ENCODE measurements around the gene RPUSD4.

Gene RPUSD4

DNA sequence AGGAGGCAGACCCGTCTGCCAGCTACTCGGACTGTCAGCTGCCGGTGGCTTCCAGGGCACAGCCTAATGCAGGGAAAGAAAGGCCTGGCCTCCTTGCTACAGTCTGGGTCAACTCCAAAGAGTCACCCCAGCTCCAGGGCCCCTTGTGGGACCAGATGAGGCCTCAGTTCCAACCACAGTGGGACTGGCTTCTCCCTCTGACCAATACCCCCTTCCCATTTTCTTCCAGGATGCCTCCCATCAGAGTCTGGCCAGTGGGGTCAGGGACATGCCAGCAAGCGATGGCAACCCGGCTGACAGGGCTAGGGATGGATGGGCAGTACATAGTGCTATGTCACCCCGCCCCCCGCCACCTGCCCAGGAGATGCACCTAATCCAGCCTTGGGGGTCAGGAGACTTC is 36.6 kb downstream of the RPUSD4 start:
- no peak overlapping the region for H3K27ac ChIP-seq (ENCODE audit: low read length)
- no peaks in the 10 kb centered on the region for H3K4me1 ChIP-seq (ENCODE audit: insufficient read depth, low read length)
- H3K27me3 ChIP-seq (ENCODE audit: insufficient read depth, low read length): no peaks in the 10 kb centered on the region
- no peak overlapping the region for H3K9ac ChIP-seq (ENCODE audit: low read depth, low read length)
- H3K9me3 ChIP-seq (ENCODE audit: insufficient read depth, low read depth, low read length): no peaks in the 10 kb centered on the region
- H3K36me3 ChIP-seq (ENCODE audit: insufficient read depth, low read depth, low read length): no peaks in the 10 kb centered on the region
- no peak overlapping the region for H3K4me3 ChIP-seq (ENCODE audit: low read length)

DNA sequence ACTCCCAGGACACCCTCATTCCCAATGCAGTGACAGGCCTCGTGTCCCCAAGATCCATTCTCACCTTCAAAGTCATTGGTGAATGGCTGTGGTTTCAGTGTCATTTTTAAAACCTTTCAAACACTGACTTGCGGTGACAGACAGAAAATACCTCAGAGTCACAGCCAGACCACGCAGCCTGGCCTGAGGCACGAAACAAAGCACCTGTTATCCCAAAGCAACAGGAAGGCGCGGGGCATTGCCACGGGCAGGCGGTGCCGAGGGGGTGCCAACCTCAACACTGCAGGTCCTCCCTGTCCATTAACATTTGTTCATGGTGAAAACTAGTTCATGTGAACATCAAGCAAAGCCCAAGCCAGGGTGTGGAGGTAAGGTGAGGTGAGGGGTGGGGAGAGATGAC is 38.2 kb downstream of the RPUSD4 start:
- Histone ChIP-seq H3K27ac (ENCODE audit: low read length) (no peak overlapping the region), H3K36me3 (ENCODE audit: insufficient read depth, low read depth, low read length) (no peaks in the 10 kb centered on the region), H3K4me3 (ENCODE audit: low read length) (no peak overlapping the region), H3K9ac (ENCODE audit: low read depth, low read length) (no peak overlapping the region), H3K4me1 (ENCODE audit: insufficient read depth, low read length) (peaks cover 9% of the 10 kb centered on the region; the same call in 1 of the 2 replicates), H3K27me3 (ENCODE audit: insufficient read depth, low read length) (no peaks in the 10 kb centered on the region), H3K9me3 (ENCODE audit: insufficient read depth, low read depth, low read length) (no peaks in the 10 kb centered on the region)

DNA sequence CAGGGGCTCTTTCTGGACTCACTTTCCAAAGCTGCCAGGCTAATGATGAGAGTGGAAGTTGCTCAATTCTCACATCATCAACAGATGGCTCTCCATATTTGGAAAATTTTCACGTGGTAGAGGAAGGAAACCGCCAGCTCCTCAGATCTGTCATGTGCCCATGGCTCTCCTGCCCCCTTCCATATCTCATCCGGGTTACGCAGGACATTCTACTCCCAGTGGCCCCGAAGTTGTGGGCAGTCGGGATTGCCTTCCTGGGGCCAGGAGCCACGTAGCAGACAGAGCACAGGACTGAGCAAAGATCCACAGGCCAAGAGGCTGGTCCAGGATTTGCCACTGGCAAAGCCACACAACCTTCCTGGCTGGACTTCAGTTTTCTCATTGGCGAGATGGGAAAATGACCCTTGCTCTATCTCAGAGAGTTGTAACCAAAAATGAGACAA is 38.8 kb downstream of the RPUSD4 start:
- Histone ChIP-seq H3K27me3 (ENCODE audit: insufficient read depth, low read length) (no peaks in the 10 kb centered on the region), H3K27ac (ENCODE audit: low read length) (no peak overlapping the region), H3K9me3 (ENCODE audit: insufficient read depth, low read depth, low read length) (no peaks in the 10 kb centered on the region), H3K36me3 (ENCODE audit: insufficient read depth, low read depth, low read length) (no peaks in the 10 kb centered on the region), H3K4me3 (ENCODE audit: low read length) (no peak overlapping the region), H3K4me1 (ENCODE audit: insufficient read depth, low read length) (peaks cover 9% of the 10 kb centered on the region; the same call in 1 of the 2 replicates), H3K9ac (ENCODE audit: low read depth, low read length) (no peak overlapping the region)

DNA sequence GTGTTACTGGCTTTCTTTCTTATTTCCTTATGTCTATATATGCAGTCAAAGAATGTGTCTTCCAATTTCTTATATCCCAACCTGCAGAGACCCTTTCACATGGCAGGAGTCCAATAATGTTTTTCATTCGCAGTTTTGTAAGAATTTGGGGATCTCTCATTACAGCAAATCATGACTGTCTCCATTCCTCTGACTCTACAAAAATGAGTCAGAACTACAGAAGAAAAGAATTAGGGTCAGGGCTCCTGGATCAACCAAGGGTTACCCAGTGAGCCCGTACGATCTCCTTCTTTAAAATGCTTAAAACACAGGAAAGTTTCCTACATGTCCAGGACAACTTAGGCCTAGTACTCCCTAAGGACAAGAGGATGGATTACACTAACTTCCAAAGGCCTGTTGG is 42.2 kb downstream of the RPUSD4 start:
- H3K36me3 ChIP-seq (ENCODE audit: insufficient read depth, low read depth, low read length): no peaks in the 10 kb centered on the region

DNA sequence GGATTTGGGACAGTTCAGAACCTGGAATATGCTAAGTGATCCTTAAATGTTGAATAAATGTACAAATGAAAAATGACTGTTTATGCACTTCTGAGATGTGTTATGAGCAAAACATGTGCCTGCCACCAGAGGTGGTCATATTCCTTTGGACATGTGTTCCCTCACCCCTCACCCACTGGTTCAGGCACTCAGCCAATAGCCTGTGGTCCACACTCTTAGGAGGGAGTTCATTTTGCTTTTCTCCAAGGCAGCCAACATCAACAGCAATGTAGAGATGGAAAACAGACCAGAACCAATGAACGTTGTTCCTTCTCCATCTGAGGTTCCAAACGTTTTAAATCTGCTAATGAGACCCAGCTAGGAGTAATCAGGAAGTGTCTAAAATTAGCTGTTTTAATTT is 44.0 kb downstream of the RPUSD4 start:
- no peaks in the 10 kb centered on the region for H3K9me3 ChIP-seq (ENCODE audit: insufficient read depth, low read depth, low read length)
- H3K36me3 ChIP-seq (ENCODE audit: insufficient read depth, low read depth, low read length): no peaks in the 10 kb centered on the region
- H3K27me3 ChIP-seq (ENCODE audit: insufficient read depth, low read length): peaks cover 16% of the 10 kb centered on the region; the same call in 1 of the 2 replicates
- H3K4me1 ChIP-seq (ENCODE audit: insufficient read depth, low read length): peaks cover 11% of the 10 kb centered on the region; the same call in 1 of the 2 replicates
- no peak overlapping the region for H3K4me3 ChIP-seq (ENCODE audit: low read length)
- no peak overlapping the region for H3K27ac ChIP-seq (ENCODE audit: low read length)
- no peak overlapping the region for H3K9ac ChIP-seq (ENCODE audit: low read depth, low read length)

More for the DNA sequence above, 42.2 kb downstream of the RPUSD4 start:
- Histone ChIP-seq H3K27me3 (ENCODE audit: insufficient read depth, low read length) (peaks cover 8% of the 10 kb centered on the region; the same call in 1 of the 2 replicates), H3K4me1 (ENCODE audit: insufficient read depth, low read length) (peaks cover 9% of the 10 kb centered on the region; the same call in 1 of the 2 replicates), H3K9ac (ENCODE audit: low read depth, low read length) (no peak overlapping the region), H3K9me3 (ENCODE audit: insufficient read depth, low read depth, low read length) (no peaks in the 10 kb centered on the region), H3K4me3 (ENCODE audit: low read length) (no peak overlapping the region), H3K27ac (ENCODE audit: low read length) (no peak overlapping the region)

DNA sequence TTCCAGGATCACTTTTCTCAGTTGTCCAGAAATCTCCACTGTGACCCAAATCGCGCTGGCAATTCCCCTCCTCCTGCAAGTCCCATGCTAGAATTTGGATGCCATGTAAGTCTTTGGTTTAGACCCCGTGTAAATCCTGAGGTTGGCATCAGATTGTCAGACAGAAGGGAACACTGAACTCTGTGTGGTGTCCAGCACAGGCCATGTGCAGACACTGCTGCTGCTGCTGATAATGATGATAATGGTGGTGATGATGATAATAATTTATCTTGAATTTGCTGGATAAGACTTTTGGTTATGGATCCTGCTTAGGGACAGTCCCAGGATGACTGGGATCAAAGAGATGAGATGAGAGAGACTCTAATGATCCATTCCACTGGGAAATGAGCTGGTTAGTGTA is 45.0 kb downstream of the RPUSD4 start:
- H3K27ac ChIP-seq (ENCODE audit: low read length): no peak overlapping the region
- no peak overlapping the region for H3K9ac ChIP-seq (ENCODE audit: low read depth, low read length)
- peaks cover 19% of the 10 kb centered on the region; the same call in 1 of the 2 replicates for H3K27me3 ChIP-seq (ENCODE audit: insufficient read depth, low read length)
- no peaks in the 10 kb centered on the region for H3K9me3 ChIP-seq (ENCODE audit: insufficient read depth, low read depth, low read length)
- H3K4me1 ChIP-seq (ENCODE audit: insufficient read depth, low read length): peaks cover 11% of the 10 kb centered on the region; the same call in 1 of the 2 replicates
- no peaks in the 10 kb centered on the region for H3K36me3 ChIP-seq (ENCODE audit: insufficient read depth, low read depth, low read length)
- H3K4me3 ChIP-seq (ENCODE audit: low read length): no peak overlapping the region

DNA sequence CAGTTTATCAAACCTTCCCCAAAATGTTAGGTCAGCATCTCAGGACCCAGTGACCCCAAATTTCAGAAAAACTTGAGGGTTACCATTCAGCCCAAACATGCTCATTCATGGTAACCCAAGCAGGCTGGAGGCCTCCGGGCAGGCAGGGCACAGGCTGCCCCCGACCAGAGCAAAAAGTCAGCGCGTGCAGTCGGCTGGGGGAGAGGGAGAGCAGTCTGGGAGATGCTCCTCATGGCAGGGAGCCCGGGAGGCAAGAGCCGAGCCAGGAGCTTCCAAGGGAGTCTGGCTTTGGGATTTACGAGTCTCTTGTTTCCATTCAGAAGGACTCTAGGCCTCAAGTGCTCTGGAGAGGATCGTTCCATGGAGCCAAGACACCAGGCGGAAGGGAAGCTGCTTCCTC is 45.7 kb downstream of the RPUSD4 start:
- Histone ChIP-seq H3K36me3 (ENCODE audit: insufficient read depth, low read depth, low read length) (no peaks in the 10 kb centered on the region), H3K9ac (ENCODE audit: low read depth, low read length) (no peak overlapping the region), H3K4me1 (ENCODE audit: insufficient read depth, low read length) (peaks cover 15% of the 10 kb centered on the region; the same call in 1 of the 2 replicates), H3K9me3 (ENCODE audit: insufficient read depth, low read depth, low read length) (no peaks in the 10 kb centered on the region), H3K27me3 (ENCODE audit: insufficient read depth, low read length) (peaks cover 25% of the 10 kb centered on the region), H3K4me3 (ENCODE audit: low read length) (no peak overlapping the region), H3K27ac (ENCODE audit: low read length) (no peak overlapping the region)

DNA sequence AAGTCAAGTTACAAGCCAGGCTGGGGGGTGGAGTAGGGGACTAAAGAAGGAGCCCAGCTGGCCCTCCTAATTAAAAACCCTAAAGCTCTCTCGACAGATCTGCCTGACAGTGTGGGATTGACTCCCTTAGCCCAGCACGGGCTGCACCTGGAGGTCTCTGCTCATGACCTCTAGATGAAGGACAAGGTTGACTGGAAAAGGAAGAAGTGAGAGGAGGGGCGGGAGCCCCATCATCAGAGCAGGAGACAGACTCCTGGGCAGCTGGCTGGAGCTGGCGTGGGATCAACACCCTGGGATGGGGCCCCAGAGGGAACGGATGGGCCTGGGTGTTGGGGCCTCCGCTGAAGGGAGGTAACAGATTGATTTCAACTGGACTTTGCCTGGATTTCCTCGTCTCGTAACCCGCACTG is 46.1 kb downstream of the RPUSD4 start:
- Histone ChIP-seq H3K27ac (ENCODE audit: low read length) (no peak overlapping the region), H3K9me3 (ENCODE audit: insufficient read depth, low read depth, low read length) (no peaks in the 10 kb centered on the region), H3K4me3 (ENCODE audit: low read length) (no peak overlapping the region), H3K9ac (ENCODE audit: low read depth, low read length) (no peak overlapping the region), H3K4me1 (ENCODE audit: insufficient read depth, low read length) (peaks cover 19% of the 10 kb centered on the region; the same call in 1 of the 2 replicates), H3K27me3 (ENCODE audit: insufficient read depth, low read length) (peaks cover 25% of the 10 kb centered on the region), H3K36me3 (ENCODE audit: insufficient read depth, low read depth, low read length) (no peaks in the 10 kb centered on the region)

DNA sequence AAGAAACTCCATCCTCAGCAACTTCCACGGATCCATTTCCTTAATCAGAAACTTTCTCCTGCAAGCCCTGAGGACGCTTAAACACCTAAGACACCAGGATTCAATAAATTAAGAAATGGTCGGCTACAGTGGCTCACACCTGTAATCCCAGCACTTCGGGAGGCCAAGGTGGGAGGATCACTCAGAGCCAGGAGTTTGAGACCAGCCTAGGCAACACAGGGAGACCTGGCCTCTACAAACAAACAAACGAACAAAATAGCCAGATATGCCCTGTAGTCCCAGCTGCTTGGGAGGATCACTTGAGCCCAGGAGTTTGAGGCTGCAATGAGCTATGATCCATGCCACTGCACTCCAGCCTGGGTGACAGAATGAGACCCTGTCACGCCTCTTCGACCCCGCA is 46.7 kb downstream of the RPUSD4 start:
- Histone ChIP-seq H3K9ac (ENCODE audit: low read depth, low read length) (no peak overlapping the region), H3K36me3 (ENCODE audit: insufficient read depth, low read depth, low read length) (no peaks in the 10 kb centered on the region), H3K4me1 (ENCODE audit: insufficient read depth, low read length) (peaks cover 19% of the 10 kb centered on the region; the same call in 1 of the 2 replicates), H3K9me3 (ENCODE audit: insufficient read depth, low read depth, low read length) (no peaks in the 10 kb centered on the region), H3K4me3 (ENCODE audit: low read length) (no peak overlapping the region), H3K27ac (ENCODE audit: low read length) (no peak overlapping the region), H3K27me3 (ENCODE audit: insufficient read depth, low read length) (peaks cover 25% of the 10 kb centered on the region)

DNA sequence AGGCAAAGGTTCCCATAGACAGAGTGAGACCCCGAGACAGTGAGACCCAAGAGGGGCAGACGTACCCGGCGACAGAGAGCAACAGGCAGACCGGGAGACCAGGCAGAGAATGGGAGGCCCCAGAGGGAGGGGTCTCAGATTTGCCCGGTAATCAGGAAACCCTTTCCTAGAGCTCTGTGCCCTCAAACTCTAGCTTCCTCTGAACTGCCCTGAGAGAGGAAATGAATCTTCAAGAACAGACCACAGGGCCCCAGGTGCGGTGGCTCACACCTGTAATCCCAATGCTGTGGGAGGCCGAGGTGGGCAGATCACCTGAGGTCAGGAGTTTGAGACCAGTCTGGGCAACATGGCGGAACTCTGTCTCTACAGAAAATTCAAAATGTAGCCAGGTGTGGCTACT is 47.7 kb downstream of the RPUSD4 start:
- H3K36me3 ChIP-seq (ENCODE audit: insufficient read depth, low read depth, low read length): no peaks in the 10 kb centered on the region
- peaks cover 17% of the 10 kb centered on the region; the same call in 1 of the 2 replicates for H3K4me1 ChIP-seq (ENCODE audit: insufficient read depth, low read length)
- no peak overlapping the region for H3K4me3 ChIP-seq (ENCODE audit: low read length)
- H3K9ac ChIP-seq (ENCODE audit: low read depth, low read length): no peak overlapping the region
- H3K27ac ChIP-seq (ENCODE audit: low read length): no peak overlapping the region
- H3K27me3 ChIP-seq (ENCODE audit: insufficient read depth, low read length): peaks cover 25% of the 10 kb centered on the region
- H3K9me3 ChIP-seq (ENCODE audit: insufficient read depth, low read depth, low read length): no peaks in the 10 kb centered on the region

DNA sequence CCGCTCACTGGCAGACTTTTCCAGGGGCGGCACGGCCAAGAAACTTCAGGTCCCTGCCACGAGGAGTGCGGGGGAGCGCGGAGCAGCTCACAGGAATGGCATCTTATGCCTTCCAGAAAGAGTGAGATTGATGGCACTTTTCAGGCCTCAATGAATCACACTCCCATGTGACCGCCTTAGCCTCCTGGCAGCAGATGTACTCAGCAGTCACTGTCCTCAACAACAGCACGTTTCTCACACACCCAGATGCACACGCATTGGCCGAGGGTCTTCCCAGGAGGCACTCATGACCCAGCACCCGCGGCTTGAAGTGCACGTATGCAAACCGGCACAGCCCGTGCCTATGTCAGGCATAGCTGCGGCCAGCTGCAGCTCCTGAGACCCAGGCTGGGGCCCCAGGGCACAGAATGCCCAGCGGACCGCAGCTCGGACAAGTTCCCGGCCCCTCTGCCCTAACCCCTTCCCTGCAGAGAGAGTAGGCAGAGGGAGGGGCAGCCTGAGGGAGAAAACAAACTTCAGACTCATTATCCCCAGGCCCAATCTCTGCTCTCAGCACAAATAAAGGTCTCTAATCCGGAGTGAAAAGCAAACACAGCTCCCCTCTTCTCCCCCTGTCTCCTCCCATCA is 48.3 kb downstream of the RPUSD4 start:
- no peaks in the 10 kb centered on the region for H3K36me3 ChIP-seq (ENCODE audit: insufficient read depth, low read depth, low read length)
- no peaks in the 10 kb centered on the region for H3K9me3 ChIP-seq (ENCODE audit: insufficient read depth, low read depth, low read length)
- H3K27me3 ChIP-seq (ENCODE audit: insufficient read depth, low read length): peaks cover 25% of the 10 kb centered on the region
- no peak overlapping the region for H3K9ac ChIP-seq (ENCODE audit: low read depth, low read length)
- H3K27ac ChIP-seq (ENCODE audit: low read length): no peak overlapping the region
- H3K4me1 ChIP-seq (ENCODE audit: insufficient read depth, low read length): peaks cover 17% of the 10 kb centered on the region; the same call in 1 of the 2 replicates
- no peak overlapping the region for H3K4me3 ChIP-seq (ENCODE audit: low read length)

DNA sequence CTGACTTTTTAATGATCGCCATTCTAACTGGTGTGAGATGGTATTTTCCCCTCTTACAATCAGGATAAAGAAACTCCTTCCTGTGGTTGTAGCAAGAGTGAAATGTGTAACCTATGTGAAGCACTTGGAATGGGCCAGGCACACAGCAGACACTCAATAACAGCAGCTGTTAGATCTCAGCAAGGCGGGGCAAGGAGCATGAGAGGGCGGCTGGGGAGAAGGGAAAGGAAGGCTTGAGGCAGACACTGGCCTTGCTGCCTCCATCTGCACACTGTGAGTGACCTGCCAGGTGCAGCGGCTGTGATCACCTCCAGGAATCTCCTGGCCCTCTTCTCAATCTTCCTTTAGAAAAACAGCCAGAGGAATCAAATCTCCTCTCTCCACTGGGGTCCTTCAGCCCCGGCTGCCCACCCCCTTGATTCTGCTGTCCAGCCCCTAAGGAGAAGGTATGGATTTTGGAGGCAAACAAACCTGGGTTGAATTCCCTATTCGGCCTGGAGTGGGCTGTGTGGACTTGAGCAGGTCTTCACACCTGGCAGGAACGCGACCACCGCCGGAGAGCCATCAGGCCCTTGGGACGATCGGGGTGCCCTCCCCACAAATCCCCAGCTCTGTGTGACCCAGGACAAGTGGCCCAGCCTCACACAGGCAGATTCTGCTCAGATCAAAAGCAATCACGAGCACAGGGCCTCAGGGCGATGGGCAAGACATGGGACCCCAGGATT is 49.0 kb downstream of the RPUSD4 start:
- Histone ChIP-seq H3K4me1 (ENCODE audit: insufficient read depth, low read length) (peaks cover 17% of the 10 kb centered on the region; the same call in 1 of the 2 replicates), H3K36me3 (ENCODE audit: insufficient read depth, low read depth, low read length) (no peaks in the 10 kb centered on the region), H3K9ac (ENCODE audit: low read depth, low read length) (no peak overlapping the region), H3K27me3 (ENCODE audit: insufficient read depth, low read length) (peaks cover 25% of the 10 kb centered on the region), H3K4me3 (ENCODE audit: low read length) (no peak overlapping the region), H3K9me3 (ENCODE audit: insufficient read depth, low read depth, low read length) (no peaks in the 10 kb centered on the region), H3K27ac (ENCODE audit: low read length) (no peak overlapping the region)

Measured in iPS-20b (cell line).